Parathyroid adenoma (tissue), 2 donors: ENCODE measurements around the gene TMEM81.

ENCODE experiments used
- H2AFZ ChIP-seq: fragments of 300-600 bp; sonication (generic); one replicate; pipeline ENCODE4 v1.7.0; 2017; ENCODE audit warnings: antibody characterized with exemption, mild to moderate bottlenecking
- H3K27ac ChIP-seq: fragments of 300-600 bp; sonication (generic); one replicate; pipeline ENCODE4 v1.7.0; 2017
- H3K27me3 ChIP-seq: fragments of 300-600 bp; sonication (generic); one replicate; pipeline ENCODE4 v1.7.0; 2017; ENCODE audit warnings: low read length; ENCODE audit not compliant: control insufficient read depth, insufficient read depth
- H3K36me3 ChIP-seq: fragments of 300-600 bp; sonication (generic); one replicate; pipeline ENCODE4 v1.7.0; 2017; ENCODE audit warnings: low read length; ENCODE audit not compliant: control insufficient read depth, insufficient read depth
- H3K4me1 ChIP-seq: fragments of 300-600 bp; sonication (generic); one replicate; pipeline ENCODE4 v1.7.0; 2017; ENCODE audit warnings: control low read depth
- H3K4me2 ChIP-seq: fragments of 300-600 bp; sonication (generic); one replicate; pipeline ENCODE4 v1.7.0; 2017; ENCODE audit warnings: low read length
- H3K4me3 ChIP-seq: fragments of 300-600 bp; sonication (generic); one replicate; pipeline ENCODE4 v1.7.0; 2017; ENCODE audit warnings: low read depth, low read length
- H3K79me2 ChIP-seq: fragments of 300-600 bp; sonication (generic); one replicate; pipeline ENCODE4 v1.7.0; 2017; ENCODE audit warnings: control low read depth
- H3K9ac ChIP-seq: fragments of 300-600 bp; sonication (generic); one replicate; pipeline ENCODE4 v1.7.0; 2017; ENCODE audit warnings: mild to moderate bottlenecking
- H3K9me3 ChIP-seq: fragments of 300-600 bp; sonication (generic); one replicate; pipeline ENCODE4 v1.7.0; 2017; ENCODE audit warnings: low read length; ENCODE audit not compliant: control insufficient read depth
- CTCF ChIP-seq: fragments of 300-600 bp; sonication (generic); IDR thresholded peaks from one replicate; pipeline ENCODE4 v1.7.0; 2017; ENCODE audit warnings: antibody characterized with exemption, mild to moderate bottlenecking
- donor health status: primary hyperparathyroidism.

TMEM81 gene

GRCh38 chr1:205062895-205063294, 21.4 kb downstream of the TMEM81 start:
- Histone ChIP-seq H3K79me2 (no peaks in the 10 kb centered on the region), H3K27ac (no peak overlapping the region), H3K4me2 (no peak overlapping the region), H3K9me3 (no peaks in the 10 kb centered on the region), H3K4me1 (no peaks in the 10 kb centered on the region), H3K4me3 (no peak overlapping the region), H3K27me3 (no peaks in the 10 kb centered on the region), H2AFZ (no peak overlapping the region), H3K9ac (no peak overlapping the region), H3K36me3 (no peaks in the 10 kb centered on the region)
- no peak for TF ChIP-seq CTCF

DNA sequence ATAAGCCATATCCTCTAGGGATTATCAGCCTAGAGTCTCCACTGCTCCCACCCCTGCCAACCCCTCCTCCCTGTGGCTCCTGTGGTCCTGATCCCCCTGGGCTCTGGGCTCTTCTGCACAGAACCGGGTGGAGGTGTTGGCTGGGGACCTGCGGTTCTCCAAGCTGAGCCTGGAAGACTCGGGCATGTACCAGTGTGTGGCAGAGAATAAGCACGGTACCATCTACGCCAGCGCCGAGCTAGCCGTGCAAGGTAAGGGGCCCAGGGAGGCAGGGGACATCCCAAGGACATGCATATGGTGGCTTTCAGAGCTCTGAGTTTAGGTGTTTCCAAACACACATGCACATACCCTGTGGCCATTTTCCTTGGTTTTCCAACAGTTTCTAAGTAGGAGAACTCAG, 21.9 kb downstream of the TMEM81 start:
- Histone ChIP-seq H3K9me3 (no peaks in the 10 kb centered on the region), H3K27me3 (no peaks in the 10 kb centered on the region), H3K4me3 (no peak overlapping the region), H3K9ac (no peak overlapping the region), H3K27ac (no peak overlapping the region), H3K36me3 (no peaks in the 10 kb centered on the region), H3K79me2 (no peaks in the 10 kb centered on the region), H3K4me2 (no peak overlapping the region), H2AFZ (no peak overlapping the region), H3K4me1 (no peaks in the 10 kb centered on the region)
- TF ChIP-seq CTCF: no peak

- no peaks in the 10 kb centered on the region for H3K9me3 ChIP-seq
- no peak overlapping the region for H2AFZ ChIP-seq
- H3K9ac ChIP-seq: no peak overlapping the region
- H3K27ac ChIP-seq: no peak overlapping the region
- H3K4me2 ChIP-seq: no peak overlapping the region
- no peaks in the 10 kb centered on the region for H3K27me3 ChIP-seq
- H3K36me3 ChIP-seq: no peaks in the 10 kb centered on the region
- H3K4me1 ChIP-seq: no peaks in the 10 kb centered on the region
- peak; percentile 58 for TF ChIP-seq CTCF
- H3K4me3 ChIP-seq: no peak overlapping the region
- H3K79me2 ChIP-seq: no peaks in the 10 kb centered on the region
These were observed 22.6 kb downstream of the TMEM81 start for GRCh38 chr1:205061665-205062069.

- H3K27ac ChIP-seq: no peak overlapping the region
- no peak overlapping the region for H2AFZ ChIP-seq
- no peak overlapping the region for H3K4me2 ChIP-seq
- no peaks in the 10 kb centered on the region for H3K4me1 ChIP-seq
- H3K36me3 ChIP-seq: no peaks in the 10 kb centered on the region
- H3K4me3 ChIP-seq: no peak overlapping the region
- no peak for TF ChIP-seq CTCF
- no peaks in the 10 kb centered on the region for H3K27me3 ChIP-seq
- H3K79me2 ChIP-seq: no peaks in the 10 kb centered on the region
- H3K9me3 ChIP-seq: no peaks in the 10 kb centered on the region
- no peak overlapping the region for H3K9ac ChIP-seq
These were observed 23.0 kb downstream of the TMEM81 start for GRCh38 chr1:205061227-205061626.

DNA sequence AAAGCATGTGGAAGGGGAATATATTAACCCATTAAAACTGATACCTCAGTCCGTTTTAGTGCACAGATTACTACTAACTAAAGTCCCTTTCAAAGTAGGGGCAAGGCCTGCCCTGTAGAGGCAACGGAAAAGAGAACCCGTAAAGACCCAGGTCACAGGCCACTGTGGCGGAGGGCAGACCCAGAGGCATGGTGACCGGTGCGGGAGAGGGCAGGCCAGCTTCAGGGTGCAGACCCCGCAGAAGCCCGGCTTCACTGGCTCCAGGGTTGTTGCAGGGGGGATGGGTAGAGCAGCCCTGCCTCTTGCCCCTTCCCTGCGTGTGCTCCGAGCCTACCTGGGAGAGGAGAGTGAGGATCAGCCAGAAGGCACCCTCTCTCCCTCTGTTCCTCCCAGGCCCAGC, 23.5 kb downstream of the TMEM81 start:
- no peak overlapping the region for H3K27ac ChIP-seq
- no peaks in the 10 kb centered on the region for H3K9me3 ChIP-seq
- H3K36me3 ChIP-seq: no peaks in the 10 kb centered on the region
- H3K9ac ChIP-seq: no peak overlapping the region
- TF ChIP-seq CTCF: no peak
- no peak overlapping the region for H3K4me2 ChIP-seq
- H3K4me1 ChIP-seq: no peaks in the 10 kb centered on the region
- H3K4me3 ChIP-seq: no peak overlapping the region
- no peaks in the 10 kb centered on the region for H3K79me2 ChIP-seq
- H2AFZ ChIP-seq: no peak overlapping the region
- no peaks in the 10 kb centered on the region for H3K27me3 ChIP-seq
